Stimulated activated CD8-positive, alpha-beta memory T cell treated with anti-CD3 and anti-CD28 coated beads, Interleukin-12 subunit alpha, Interleukin-12 subunit beta, amount 100 ng/mL, for 24 hours (primary cell): ENCODE results near the gene KIF19.

Experiments used
- DNase-seq: peaks from one replicate; pipeline ENCODE4 v3.0.0-alpha.2; 2020; ENCODE audit errors: extremely low read depth

Gene KIF19

DNA sequence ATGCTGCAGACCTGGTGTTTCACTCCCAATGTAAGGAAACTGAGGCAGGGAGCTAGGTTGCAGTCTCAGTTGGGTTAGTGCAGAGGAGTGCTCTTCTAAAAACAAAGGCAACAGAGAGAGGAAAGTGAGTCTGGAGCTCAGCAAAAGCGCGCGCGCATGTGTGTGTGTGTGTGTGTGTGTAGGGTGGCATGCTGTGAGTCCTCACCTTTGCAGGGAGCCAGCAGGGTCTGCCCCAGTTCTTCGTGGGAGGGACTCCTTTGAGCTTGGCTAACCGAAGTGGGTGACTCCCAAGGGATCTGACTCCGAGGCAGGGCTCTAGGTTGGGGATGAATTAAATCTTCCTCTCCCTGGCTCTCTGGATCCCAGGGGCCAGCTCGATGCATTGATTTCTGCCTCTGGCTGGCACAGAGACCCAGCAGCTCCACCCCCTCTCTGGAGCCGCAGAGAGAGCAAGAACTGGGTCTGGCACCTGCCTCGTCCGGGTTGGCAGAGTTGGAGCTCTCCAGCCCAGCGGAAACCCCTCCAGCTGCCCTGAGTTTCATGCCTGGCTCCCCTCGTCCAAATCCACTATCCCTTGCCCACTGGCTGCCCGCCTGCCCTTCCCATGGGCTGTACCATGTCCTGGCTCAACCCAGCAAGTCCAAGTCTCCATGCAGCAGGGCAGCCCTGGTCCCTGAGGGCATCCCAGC, 36.9 kb downstream of the KIF19 start:
- DNase-seq, result no peak

DNA sequence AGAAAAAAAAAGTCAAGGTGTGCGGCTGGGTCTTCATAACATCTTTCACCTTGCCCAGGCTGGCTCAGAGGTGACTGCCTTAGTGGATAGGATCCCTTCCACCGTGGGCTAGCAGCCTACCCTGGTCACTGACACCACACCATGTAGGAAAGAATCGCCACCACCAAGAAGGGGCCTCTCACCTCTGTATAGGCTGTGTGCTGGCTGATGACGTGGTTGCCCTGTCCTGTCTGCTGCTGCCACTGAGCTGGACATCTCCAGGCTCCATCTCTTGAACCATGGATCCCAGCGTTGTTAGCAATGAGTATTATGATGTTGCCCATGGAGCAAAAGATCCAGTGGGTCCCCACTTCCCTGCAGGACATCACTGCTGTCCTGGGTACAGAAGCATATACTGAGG, 41.2 kb downstream of the KIF19 start, which contains the start of gene GPR142:
Gene GPR142, plus strand, starts transcription at position 301 of the 400 bp plus-strand sequence. CDS start 2,035 bp downstream, outside the sequence.
- no peak for DNase-seq

DNA sequence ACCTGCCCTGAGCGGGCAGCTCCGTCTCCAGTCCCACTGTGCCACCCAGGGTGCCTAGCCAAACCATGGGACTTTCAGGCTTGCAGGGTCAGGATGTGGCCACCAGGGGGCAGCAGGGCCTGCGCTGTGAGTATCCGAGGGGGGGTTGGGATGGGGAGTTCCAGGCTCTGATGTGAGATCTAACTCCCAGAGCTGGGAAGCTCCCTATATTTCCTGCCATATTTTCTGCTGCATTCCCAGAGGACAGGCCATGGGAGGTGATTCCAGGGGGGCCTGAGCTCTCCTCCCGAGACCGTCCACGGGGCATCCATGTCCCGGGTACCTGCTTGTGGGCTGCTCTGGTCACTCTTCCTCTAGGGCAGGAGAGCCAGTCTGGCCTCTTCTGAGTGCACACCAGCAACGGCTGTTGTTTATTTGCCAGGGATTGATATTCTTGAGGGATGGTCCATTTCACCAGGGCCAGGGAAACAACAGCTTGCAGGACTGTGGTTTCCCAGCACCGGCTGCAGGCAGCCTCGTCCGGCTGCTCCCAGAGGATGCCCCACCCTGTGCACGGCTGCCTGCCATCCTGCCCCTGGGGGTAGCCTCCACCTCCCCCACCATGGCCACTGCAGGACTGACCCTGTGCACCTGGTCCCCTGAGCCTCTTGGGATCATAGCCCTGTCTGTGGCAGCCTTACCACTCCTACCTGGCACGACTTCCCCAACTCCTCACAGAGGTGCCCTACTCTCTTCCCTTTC, 42.5 kb downstream of the KIF19 start:
- peak; percentile 35 for DNase-seq

DNA sequence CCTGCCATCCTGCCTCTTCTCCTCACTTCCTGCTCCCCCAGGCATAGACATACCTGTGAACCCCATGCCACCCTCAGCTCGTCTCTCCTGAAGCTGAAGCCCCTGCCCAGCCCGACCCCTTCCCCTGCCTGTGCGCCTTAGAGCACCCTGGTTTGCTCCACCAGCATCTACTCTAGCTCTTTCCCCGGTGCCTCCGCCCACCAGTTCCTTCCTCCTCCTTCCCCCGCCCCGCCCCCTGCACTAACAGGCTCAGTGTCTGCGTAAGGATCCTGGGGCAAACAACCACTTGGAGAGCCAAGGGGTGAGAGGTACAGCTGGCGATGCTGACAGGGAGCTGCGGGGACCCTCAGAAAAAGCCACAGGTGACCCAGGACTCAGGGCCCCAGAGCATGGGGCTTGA, 43.2 kb downstream of the KIF19 start:
- peak; percentile 42 for DNase-seq

DNA sequence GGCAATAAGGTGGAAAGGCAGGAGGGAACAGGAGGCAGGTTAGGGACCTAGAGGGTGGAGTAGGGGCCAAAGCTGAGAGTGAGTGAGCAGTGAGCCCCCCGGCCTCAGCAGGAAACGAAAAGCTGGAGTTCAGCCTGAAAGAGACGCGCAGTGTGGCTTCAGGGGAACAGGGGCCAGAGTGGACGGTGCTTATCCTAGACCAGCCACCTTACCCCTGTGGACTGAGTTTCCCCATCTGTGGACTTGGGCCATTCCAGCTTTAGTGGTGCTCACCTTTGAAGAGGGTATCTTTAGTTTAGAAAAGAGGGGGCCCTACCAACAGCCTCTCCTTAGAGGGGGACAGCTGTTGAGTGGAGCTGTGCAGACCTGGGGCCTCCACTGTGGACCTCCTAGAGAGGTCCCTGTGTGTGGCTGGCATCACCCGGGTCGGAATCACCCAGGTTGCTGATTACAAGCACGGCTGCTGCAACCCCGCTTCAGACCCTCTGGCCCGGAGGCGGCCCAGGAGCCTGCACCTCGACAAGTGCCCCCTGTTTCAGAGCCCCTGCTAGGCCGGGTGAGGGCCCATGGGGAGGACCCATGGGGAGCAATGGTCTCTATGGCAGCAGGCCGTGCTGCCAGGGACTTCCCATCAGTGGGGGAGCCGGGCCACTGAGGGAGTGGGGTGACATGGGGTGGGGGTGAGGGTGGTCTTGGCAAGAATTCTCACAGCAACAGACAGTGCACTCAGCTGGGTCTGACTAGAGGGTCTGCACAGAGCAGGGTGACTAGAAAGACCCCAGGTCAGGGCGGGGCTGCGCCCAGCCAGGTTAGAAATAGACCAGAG, 43.9 kb downstream of the KIF19 start:
- DNase-seq, result no peak

DNA sequence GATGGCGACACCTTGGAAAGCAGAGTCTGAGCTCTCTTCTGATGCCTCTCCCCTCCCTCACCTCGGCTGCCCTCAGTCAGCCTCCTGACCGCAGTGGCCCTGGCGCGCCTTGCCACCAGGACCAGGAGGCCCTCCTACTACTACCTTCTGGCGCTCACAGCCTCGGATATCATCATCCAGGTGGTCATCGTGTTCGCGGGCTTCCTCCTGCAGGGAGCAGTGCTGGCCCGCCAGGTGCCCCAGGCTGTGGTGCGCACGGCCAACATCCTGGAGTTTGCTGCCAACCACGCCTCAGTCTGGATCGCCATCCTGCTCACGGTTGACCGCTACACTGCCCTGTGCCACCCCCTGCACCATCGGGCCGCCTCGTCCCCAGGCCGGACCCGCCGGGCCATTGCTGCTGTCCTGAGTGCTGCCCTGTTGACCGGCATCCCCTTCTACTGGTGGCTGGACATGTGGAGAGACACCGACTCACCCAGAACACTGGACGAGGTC, 45.7 kb downstream of the KIF19 start:
- DNase-seq, result no peak

DNA sequence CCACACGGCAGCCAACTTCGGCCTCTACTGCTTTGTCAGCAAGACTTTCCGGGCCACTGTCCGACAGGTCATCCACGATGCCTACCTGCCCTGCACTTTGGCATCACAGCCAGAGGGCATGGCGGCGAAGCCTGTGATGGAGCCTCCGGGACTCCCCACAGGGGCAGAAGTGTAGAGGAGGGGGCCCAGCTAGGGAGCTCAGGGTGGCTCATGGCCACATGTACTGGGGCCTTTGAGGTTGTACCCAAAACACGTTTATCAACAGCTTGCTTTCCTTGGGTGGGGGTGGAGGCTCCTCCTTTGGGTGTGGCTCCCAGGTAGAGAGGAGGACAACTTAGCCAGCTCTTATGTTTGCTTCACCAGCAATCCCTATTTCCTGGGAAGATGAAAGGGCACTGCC, 46.4 kb downstream of the KIF19 start:
- no peak for DNase-seq

DNA sequence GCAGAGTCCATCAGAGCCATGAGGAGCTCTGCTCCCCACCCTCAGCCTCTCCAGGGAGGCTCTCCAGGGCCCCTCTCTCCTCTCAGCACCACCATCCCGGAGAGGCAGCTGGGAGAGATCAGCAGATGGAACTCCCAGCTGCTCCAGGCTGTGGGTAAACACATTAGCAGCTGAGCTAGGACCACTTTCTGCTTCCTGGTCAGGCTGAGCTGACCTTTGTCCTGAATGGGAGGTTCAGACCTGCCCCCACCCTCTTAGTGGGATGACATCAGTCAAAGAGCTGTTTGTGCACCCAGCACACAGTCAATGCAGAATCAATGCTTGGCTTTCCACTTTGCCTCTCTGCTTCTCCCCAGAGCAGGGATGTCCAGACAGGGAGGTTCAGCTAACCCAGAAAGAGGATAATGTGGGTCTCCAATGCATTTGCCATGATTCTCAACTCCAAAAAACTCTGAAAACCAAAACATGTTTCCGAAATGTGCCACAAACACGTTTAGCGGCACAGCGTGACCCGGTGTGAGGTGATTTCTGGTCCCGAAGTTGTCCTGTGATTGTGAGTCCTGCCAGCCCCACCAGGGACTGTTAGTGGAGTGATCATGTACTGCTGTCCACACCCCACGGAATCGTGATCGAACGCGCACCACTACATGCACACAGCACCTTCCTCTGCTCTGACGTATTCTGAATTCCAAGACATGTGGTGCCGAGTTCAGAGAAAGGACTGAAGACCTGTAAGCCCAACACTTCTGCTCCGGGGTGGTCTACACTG, 48.0 kb downstream of the KIF19 start:
- DNase-seq, result no peak

DNA sequence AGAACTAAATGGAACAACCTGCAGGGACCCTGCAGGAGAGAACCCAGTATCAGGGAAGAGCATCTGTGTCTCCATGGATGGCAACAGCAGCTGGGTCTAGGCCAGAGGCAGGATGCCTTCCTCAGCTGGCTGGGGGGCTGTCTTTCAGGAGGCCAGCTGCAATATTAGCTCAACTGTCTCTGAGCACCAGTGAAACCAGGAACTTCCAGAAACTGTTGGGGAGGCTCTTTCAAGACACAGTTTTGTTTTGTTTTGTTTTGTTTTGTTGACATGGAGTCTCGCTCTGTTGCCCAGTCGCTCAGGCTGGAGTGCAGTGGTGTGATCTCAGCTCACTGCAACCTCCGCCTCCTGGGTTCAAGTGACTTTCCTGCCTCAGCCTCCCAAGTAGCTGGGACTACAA, 48.8 kb downstream of the KIF19 start:
- no peak for DNase-seq

DNA sequence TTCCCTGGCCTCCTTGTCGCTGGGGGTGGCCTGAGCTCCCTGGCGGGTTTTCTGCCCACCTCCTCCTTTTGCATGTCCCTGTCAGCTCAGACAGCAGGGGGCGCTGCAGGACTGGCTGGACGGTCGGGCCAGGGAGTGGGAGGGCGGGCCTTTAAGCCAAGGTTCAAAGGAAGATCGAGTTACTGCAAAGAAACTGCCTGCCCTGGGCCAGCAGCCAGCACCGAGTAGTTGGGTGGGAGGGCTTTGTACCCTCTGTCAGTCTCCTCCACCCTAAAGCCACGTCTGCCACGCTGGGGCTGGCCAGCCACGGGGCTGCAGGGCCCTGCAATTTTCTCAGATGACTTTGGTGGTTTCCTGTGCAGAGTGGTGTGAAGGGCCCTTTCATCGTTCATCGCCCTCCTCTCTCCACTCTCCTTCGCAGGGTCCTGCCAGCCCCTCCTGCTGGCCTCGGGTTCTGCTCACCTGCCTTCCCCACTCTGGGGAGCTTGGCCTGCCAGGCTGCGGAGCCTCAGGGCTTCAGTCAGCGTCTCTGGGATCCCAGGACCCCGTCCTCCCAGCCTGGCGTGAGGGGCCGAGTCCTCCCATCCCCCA, 53.6 kb downstream of the KIF19 start:
- peak; percentile 83 for DNase-seq

DNA sequence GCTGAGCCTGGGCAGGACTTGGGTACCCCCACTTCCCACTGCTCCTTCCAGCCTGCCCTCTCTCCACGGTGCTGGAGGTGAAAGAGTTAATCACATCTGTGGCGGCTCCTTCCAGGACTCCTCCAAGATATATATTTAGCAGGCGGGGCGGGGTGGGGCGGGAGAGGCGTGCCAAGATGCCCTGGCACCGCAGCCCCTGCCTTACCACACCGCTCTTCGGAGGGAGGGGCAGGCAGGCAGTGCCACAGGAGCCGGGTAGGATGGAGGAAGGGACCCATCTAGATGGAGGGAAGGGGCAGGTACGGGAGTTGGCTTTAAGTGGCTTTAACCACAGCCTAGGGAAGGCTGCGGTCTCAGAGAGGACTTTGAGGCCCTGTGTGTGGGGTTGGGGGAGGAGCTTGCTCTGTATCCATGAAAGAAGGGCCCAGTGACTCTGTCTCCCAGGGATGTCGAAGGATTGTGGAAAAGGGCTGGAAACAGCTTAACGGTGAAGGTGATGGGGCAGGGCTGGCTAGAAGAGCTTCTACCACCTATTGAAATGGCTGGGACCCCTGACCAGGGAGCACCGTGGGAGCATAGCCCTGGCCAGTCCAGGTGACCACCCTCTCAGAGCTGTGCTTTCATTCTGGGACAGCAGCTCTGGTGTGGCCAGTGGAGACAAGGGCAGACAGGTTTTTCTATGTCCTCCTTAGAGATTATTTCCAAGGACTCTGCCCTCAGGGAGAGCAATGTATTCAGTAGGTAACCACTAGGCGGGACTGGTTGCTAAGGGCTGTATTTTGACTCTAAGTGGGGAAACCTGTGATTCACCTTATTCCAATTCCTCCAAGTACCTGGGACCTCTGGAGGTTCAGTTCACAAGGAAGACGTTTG, 54.3 kb downstream of the KIF19 start:
- no peak for DNase-seq

DNA sequence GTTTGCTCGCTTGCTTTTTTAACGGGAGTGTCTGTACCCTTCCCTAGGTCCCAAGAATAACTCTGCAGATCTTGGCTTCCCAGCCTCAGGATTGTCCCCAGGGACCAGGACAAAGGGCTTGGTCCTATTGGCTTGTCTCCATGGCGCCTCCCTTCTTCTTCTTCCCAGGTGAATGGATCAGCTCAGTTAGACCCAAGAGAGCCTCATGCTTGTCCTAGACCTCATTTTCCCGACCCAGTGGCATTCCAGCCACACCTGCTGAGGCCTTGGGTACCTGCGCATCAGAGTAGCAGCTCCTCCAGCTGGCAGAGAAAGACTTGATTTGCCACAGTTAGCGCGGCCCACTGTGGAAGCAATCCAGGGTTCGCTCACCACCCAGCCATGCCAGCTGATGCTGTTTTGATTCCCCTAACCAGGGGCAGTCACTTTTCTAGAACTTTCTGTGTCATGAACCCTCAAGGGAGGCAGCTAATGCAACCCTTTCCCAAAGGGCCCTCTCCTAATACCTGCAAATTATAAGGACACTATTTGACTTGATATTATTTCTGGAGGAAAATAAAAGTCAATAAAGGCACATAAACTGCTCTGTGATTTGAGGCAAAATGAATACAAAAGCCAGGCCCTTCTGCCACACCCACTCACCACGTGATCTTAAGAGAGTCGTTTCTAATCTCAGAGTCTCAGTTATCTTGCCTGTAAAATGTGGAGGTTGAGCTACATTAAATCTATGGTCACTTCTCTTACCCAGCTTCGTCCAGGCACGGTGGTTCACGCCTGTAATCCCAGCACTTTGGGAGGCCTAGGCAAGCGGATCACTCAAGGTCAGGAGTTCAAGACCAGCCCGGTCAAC, 55.2 kb downstream of the KIF19 start:
- DNase-seq, result no peak

DNA sequence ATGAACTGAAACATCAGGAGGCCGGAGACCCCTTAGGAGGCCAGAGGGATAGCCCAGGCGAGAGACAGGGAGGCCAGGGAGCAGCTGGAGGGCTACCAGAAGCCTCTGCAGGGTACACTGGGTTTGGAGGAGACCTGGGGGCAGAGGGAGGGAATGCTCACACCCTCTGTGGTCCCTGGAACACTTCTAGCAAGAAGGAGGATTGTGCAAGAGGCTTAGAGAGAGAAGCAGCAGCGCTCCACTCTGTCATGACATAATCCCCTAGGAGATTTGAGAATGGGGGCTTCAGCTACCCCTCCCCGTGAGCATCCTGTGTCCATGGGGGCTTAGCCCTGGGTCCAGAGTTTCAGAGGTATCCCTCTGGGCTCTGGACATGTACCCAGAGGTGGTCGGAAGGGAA, 57.1 kb downstream of the KIF19 start:
- no peak for DNase-seq

DNA sequence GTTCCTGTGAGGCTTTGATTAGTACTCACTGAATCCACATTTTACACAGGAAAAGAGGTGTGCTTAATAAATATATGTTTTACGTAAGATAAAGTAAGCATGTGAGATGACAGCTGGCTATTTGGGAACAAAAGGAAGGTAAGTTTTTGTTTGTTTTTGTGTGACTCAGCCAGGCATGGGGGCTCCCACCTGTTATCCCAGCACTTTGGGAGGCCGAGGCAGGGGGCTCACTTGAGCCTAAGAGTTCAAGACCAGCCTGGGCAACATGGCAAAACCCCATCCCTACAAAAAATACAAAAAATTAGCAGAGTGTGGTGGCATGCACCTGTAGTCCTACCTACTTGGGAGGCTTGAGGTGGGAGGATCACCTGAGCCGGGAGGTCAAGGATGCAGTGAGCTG, 59.2 kb downstream of the KIF19 start:
- no peak for DNase-seq

DNA sequence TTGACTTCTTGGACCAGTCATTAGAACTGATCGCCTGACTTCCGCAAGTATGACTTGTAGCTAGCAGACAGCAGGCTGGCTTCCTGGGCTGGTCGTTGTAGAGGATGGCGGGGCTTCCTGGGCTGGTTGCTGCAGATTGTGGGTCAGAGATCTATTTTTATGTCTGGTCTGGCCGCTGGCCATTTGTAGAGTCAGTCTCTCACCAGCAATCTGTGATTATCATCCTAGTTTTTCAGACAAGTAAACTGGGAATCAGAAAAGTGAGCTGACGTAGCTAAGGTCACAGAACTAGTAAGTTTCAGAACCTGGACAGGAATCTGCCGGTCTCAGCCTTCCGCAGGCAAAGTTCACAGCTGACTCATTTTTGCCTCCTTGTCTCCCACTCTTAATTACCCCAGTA, 60.4 kb downstream of the KIF19 start:
- no peak for DNase-seq

DNA sequence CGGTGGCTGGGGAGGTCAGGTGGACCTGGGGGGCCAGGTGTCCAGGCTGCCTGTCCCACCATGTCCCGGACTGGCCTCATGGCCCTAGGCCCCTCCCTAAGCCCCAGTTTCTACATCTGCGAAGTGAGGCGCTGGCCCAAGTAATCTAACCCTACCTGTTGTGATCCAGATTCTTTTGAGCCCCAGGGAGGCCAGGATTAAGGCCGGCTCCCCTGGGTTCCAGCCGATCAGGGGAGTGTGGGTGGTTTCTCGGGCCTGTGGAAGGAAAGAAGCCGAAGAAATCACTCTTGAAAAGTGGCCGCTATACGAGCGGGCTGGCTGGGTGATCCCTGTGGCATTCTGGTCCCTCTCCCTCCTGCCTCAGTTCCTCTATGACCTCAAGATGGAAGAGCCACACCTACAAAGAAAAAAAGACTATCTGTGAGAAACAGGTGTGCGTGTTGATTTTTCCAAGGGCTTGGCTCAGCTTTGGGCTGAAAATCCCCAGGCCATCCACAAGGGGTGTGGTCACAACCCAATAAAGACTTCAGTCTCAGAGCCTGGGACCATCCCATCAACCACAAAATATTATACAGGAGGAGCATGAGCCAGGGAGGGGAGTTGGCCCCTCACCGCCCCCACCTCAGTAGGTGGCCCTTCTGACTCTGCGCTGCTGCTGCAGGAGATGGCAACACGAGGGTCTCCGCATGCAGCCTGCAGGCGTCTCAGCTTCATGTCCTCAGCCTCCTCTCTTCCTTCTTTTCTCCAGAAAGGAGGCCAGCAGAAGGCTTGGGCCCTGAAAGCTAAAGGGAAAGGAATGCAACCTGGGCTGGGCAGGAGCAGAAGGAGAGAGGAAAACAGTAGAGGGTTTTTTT, 61.6 kb downstream of the KIF19 start:
- no peak for DNase-seq

DNA sequence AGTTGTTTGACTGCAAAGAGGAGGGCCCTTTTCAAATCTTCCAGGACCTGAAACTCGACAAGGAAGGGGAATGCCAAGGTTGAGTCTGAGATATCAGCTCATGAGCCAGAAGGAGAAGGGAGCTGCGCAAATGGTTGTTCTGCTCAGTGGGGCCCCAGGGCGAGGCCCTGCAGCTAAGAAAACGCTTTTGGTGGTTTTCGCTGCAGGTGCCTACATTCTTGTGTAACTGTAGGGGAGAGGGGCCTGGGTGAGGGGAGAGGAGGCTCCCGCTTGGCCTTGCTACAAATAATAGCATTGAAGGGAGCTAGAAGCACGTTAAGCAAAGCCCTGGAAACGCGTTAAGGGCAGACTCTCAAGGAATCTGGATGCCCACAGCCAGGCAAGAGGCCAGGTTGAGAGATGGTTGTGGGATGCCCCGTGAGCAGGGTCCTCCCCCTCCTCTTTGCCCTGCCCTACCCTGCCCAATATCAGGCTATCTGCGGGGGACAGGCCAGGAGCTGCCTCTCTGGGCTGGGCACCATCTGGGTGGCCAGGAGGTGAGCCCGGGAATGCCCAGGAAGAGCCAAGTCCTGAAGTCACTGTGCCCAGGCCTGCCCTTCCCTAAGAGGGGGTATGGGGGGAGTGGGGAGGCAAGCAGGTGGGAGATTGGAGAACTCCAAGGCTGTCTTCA, 63.2 kb downstream of the KIF19 start:
- no peak for DNase-seq
